Brain microvascular endothelial cell (primary cell): ENCODE measurements around the gene MAPK1.
A peak's percentile ranks its signal among the peaks of the same experiment; 100 is the strongest.

ENCODE experiments used
- DNase-seq: peaks from one replicate; pipeline ENCODE4 v3.0.0-alpha.2; 2020
- H3K27ac ChIP-seq: fragments of 250-450 bp; sonication (Bioruptor Pico); 2 replicates; pipeline ENCODE4 v1.5.1; 2020; ENCODE audit warnings: mild to moderate bottlenecking, moderate library complexity
- H3K27me3 ChIP-seq: fragments of 250-450 bp; sonication (Bioruptor Pico); replicated peaks from 2 replicates; pipeline ENCODE4 v1.5.1; 2020; ENCODE audit warnings: mild to moderate bottlenecking
- H3K36me3 ChIP-seq: fragments of 250-450 bp; sonication (Bioruptor Pico); replicated peaks from 2 replicates; pipeline ENCODE4 v1.5.1; 2020; ENCODE audit warnings: mild to moderate bottlenecking
- H3K4me3 ChIP-seq: 2 replicates; pipeline ENCODE4 v1.5.1; 2011; ENCODE audit warnings: low read depth, mild to moderate bottlenecking, control low read depth, low read length, moderate library complexity
- CTCF ChIP-seq: IDR thresholded peaks from 2 replicates; pipeline ENCODE4 v1.5.1; 2011; ENCODE audit warnings: low read depth, mild to moderate bottlenecking, moderate library complexity, low read length, control low read depth, inconsistent platforms; ENCODE audit errors: missing control alignments
- in situ Hi-C: cut with HindIII; loops from 2 replicates; pipeline ENCODE4 v1.10.0; 2017; ENCODE audit warnings: low sequenced_read_pairs, low pct_ligation_motif_present

The MAPK1 gene

GRCh38 chr22:21764038-21764804, 103.2 kb downstream of the MAPK1 start:
- Histone ChIP-seq H3K4me3 (no peak overlapping the region), H3K36me3 (peaks cover 73% of the 10 kb centered on the region), H3K27me3 (no peaks in the 10 kb centered on the region), H3K27ac (no peak overlapping the region)
- no peak for TF ChIP-seq CTCF
- no peak for DNase-seq
- in situ Hi-C loops, result no loop called here

GRCh38 chr22:21762712-21763581, 104.5 kb downstream of the MAPK1 start:
- no peak overlapping the region for H3K27ac ChIP-seq
- peaks cover 60% of the 10 kb centered on the region for H3K36me3 ChIP-seq
- no peaks in the 10 kb centered on the region for H3K27me3 ChIP-seq
- H3K4me3 ChIP-seq, result no peak overlapping the region
- no peak for DNase-seq
- TF ChIP-seq CTCF, result no peak
- in situ Hi-C loops, result no loop called here

- no peak overlapping the region for H3K4me3 ChIP-seq
- H3K27me3 ChIP-seq, result no peaks in the 10 kb centered on the region
- TF ChIP-seq CTCF, result no peak
- in situ Hi-C loops, result no loop called here
- no peak for DNase-seq
- H3K36me3 ChIP-seq, result peaks cover 57% of the 10 kb centered on the region
- no peak overlapping the region for H3K27ac ChIP-seq
Observed at GRCh38 chr22:21761994-21762680, 105.3 kb downstream of the MAPK1 start.

- no peak for DNase-seq
- no peak overlapping the region for H3K4me3 ChIP-seq
- no peaks in the 10 kb centered on the region for H3K27me3 ChIP-seq
- peak overlapping the region; percentile 55 for H3K27ac ChIP-seq
- no peak for TF ChIP-seq CTCF
- in situ Hi-C loops, result no loop called here
- H3K36me3 ChIP-seq, result peaks cover 49% of the 10 kb centered on the region
Observed at GRCh38 chr22:21761086-21761485, 106.4 kb downstream of the MAPK1 start.

GRCh38 chr22:21760640-21761039, 106.8 kb downstream of the MAPK1 start:
- in situ Hi-C loops, result no loop called here
- peak overlapping the region; percentile 55 for H3K27ac ChIP-seq
- no peak overlapping the region for H3K4me3 ChIP-seq
- no peak for TF ChIP-seq CTCF
- peak; percentile 76 for DNase-seq
- H3K36me3 ChIP-seq, result peaks cover 45% of the 10 kb centered on the region
- no peaks in the 10 kb centered on the region for H3K27me3 ChIP-seq
